T-helper 2 cell treated with Interferon-gamma antibody and Interleukin-4, amounts not matched to agents 100 ng/mL and 5 ng/mL, for 36 hours (primary cell): ENCODE results near the gene ZNF346. TPM values are rescaled to one million over a fixed set of nuclear protein-coding genes. Genes with fewer than 3 reads are reported as not detected.
"Not testable (repeated sequence)": the region's sequence is repeated elsewhere in the genome, so short reads cannot be mapped to it uniquely, and the experiment has no call there.

Experiments
- intact Hi-C: fragments of 100-400 bp; cut with micrococcal nuclease; formaldehyde crosslinking; loops from one replicate; pipeline ENCODE4 v1.15.1; 2023
- total RNA-seq: library from RNA; stranded (reverse); gene quantifications from 2 replicates; pipeline ENCODE4 v1.2.3, GENCODE V29; 2022

The ZNF346 gene, protein sequence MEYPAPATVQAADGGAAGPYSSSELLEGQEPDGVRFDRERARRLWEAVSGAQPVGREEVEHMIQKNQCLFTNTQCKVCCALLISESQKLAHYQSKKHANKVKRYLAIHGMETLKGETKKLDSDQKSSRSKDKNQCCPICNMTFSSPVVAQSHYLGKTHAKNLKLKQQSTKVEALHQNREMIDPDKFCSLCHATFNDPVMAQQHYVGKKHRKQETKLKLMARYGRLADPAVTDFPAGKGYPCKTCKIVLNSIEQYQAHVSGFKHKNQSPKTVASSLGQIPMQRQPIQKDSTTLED
- total RNA-seq: 30.0 and 32.7 TPM in 2 replicates

DNA sequence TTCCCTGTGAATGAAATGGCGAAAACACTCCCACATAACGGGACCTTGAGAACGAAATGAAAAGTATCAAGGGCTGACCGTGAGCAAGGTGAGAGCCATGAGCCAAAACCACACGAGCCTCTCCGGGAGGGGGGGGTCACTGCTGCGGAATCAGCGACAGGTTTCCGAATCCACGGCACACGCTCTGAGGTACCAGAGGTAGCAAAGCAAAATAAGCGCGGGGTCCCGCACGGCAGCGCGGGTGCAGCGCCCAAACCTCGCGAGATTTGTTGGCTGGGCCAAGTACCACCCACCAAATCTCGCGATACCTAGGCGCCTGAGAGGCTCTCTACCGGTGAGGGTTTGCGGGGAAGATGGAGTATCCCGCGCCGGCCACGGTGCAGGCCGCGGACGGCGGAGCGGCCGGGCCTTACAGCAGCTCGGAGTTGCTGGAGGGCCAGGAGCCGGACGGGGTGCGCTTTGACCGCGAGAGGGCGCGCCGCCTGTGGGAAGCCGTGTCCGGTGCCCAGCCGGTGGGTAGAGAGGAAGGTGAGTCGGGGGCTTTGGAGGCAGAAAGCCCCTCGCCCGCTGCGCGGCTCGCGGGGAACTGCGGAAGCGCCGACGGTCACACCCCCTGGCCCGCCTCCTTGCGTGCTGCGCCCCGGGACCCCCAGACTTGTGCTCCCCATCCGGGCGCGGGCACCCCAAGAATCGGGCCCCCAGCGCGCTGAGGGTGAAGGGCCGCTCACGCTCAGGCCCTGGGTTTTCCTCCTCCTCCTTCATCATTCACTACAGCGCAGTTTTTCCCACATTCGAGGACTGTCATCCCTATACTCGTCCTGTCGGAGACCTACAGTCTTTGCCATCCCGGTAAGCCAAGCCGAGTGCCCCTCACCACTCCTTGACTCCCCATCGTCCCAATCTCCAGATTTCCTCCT is at the start of gene ZNF346:
Gene ZNF346 (plus strand): TSS at position 311 of the 917 bp plus-strand sequence. CDS start 43 bp downstream, at position 354.
- intact Hi-C loops: loop anchor here (1.0 kb wide), 1 partner anchor 16 kb away; the partner anchor contains the start of gene UIMC1

DNA sequence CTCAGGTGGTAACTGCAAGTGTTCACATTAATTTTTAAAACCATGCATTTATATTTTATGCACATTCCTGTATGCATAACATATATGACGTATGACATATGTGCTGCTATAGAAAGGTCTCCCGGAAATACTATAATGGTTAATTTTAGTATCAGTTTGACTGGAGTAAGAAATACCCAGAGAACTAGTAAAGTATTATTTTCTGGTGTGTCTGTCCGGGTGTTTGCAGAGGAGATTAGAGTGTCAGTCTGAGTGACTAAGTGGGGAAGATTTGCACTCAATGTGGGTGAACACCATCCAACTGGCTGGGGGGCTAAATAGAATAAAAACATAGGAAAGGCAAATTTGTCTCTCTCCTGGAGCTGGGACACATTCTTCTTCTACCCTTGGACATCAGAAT is 42.8 kb upstream of the ZNF346 start:
- intact Hi-C loops: no loop called here

DNA sequence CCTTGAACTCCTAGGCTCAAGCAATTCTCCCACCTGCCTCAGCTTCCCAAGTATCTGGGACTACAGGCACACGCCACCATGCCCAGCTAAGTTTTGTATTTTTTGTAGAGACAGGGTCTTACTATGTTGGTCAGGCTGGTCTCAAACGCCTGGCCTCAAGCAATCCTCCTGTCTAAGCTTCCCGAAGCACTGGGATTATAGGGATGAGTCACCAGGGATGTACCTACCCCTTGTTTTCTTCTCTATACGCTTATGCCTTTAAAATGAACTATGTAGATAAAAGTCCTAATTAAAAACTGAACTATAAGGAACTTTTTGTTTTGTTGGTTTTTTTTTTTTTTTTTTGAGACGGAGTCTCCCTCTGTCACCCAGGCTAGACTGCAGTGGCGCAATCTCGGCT is 41.7 kb upstream of the ZNF346 start:
- intact Hi-C loops: no loop called here

DNA sequence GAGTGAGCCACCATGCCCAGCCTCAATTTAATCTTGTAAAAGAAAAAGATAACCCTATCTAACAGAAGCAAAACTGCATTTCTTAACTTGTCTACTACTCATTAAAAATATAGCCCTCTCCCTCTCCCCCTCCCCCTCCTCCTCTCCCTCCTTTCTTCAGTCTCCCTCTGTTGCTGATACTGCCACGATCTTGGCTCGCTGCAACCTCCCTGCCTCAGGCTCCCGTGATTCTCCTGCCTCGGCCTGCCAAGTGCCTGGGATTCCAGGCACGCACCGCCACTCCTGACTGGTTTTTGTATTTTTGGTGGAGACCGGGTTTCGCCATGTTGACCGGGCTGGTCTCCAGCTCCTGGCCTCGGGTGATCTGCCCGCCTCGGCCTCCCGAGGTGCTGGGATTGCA is 39.4 kb upstream of the ZNF346 start:
- intact Hi-C loops: not testable (repeated sequence)

DNA sequence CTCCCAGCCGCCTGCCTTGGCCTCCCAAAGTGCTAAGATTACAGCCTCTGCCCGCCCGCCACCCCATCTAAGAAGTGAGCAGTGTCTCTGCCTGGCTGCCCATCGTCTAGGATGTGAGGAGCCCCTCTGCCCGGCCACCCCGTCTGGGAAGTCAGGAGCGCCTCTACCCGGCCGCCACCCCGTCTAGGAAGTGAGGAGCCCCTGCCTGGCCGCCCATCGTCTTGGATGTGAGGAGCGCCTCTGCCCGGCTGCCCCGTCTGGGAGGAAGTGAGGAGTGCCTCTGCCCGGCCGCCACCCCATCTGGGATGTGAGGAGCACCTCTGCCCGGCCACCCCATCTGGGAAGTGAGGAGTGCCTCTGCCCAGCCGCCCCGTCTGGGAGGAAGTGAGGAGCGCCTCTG is 38.9 kb upstream of the ZNF346 start:
- intact Hi-C loops: not testable (repeated sequence)

DNA sequence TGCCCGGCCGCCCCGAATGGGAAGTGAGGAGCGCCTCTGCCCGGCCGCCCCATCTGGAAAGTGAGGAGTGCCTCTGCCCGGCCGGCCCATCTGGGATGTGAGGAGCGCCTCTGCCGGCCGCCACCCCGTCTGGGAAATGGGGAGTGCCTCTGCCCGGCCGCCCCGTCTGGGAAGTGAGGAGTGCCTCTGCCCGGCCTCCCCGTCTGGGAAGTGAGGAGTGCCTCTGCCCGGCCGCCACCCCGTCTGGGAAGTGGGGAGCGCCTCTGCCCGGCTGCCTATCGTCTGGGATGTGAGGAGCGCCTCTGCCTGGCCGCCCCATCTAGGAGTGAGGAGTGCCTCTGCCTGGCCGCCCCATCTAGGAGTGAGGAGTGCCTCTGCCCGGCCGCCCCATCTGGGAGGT is 38.3 kb upstream of the ZNF346 start:
- intact Hi-C loops: not testable (repeated sequence)

DNA sequence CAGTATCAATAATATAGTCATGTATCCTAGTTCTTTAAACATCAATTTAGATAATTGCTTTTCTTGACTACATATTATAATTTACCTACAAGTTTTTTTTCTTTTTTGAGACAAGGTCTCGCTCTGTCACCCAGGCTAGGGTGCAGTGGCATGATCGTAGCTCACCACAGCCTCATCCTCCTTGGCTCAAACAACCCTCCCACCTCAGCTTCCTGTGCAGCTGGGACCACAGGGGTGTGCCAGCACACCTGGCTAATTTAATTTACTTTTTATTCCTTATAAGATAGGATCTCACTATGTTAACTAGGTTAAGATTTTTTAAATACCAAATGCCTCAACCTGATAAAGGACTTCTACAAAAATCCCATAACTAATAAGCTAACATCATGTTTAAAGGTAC is 37.0 kb upstream of the ZNF346 start:
- intact Hi-C loops: no loop called here

DNA sequence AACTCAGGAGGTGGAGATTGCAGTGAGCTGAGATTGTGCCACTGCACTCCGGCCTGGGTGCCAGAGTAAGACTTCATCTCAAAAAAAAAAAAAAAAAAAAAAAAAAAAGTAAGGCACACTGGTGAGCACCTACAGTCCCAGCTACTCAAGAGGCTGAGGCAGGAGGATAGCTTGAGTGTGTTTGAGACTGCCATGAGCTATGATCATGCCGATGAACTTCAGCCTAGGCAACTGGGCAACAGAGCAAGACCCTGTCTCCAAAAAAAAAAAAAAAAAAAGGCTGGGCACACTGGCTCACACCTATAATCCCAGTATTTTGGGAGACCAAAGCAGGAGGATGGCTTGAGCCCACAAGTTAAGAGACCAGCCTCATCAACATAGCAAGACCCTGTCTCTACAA is 36.2 kb upstream of the ZNF346 start:
- intact Hi-C loops: no loop called here

DNA sequence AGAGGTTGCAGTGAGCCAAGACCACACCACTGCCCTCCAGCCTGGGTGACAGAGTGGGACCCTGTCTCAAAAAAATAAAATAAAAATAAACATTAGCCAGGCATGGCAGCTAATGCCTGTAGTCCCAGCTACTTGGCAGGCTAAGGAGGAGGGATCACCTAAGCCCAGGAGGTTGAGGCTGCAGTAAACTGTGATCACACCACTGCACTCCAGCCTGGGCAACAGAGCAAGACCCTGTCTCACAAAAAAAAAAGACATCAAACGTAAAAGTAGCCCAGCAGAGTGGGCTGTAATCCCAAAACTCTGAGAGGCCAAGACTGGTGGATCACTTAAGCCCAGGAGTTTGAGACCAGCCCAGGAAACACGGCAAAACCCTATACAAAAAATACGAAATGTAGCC is 34.9 kb upstream of the ZNF346 start:
- intact Hi-C loops: no loop called here

DNA sequence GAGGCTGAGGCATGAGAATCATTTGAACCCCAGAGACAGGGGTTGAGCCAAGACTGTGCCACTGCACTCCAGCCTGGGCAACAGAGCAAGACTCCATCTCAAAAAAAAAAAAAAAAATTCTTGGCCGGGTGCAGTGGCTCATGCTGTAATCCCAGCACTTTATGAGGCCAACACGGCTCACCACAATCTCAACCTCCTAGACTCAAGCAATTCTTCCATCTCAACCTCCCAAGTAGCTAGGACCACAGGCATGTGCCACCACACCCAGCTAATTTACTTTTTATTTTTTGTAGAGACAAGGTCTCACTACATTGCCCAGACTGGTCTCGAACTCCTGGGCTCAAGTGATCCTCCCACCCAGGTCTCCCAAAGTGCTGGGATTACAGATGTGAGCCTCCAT is 29.4 kb upstream of the ZNF346 start:
- intact Hi-C loops: not testable (repeated sequence)

DNA sequence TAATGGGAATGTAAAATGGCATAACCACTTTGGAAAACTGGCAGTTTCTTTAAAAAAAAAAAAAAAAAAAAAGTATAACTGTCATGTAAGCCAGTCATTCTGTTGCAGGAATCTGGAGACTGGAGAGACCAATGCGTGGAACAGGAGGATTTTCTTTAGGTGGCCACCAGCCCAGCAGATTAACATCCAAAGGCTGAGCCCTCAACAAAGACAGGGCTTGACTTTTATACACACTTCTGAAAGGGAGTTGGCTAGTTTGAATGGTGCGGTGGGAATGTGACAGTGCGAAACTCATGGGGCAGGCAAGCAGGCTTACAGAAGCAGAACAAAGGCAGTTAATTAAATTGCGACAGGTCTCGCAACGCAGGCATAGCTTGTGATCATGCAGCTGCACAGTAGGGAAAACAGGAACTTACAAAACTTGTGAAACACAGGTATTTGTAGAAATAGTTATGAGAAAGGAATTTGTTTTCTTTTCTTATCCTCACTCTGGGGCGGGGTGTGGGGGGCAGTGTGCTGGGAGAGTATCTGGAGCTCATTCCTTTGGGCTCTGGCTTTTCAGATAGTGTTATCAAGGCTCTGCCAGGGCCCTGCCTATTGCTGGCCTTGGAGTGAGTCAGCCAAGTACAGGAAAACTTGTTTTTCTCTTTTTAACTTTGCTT is 27.9 kb upstream of the ZNF346 start:
- intact Hi-C loops: no loop called here

DNA sequence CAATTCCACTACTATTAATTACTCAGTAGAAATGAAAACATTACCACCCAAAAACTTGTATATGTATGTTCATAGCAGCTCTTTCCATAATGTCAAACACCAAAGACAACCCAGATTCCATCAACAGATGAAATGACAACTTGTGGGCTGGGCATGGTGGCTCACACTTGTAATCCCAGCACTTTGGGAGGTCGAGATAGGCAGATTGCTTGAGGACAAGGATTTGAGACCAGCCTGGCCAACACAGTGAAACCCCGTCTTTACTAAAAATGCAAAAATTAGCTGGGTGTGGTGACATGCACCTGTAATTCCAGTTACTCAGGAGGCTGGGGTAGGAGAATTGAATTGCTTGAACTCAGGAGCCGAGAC is 27.4 kb upstream of the ZNF346 start:
- intact Hi-C loops: no loop called here

DNA sequence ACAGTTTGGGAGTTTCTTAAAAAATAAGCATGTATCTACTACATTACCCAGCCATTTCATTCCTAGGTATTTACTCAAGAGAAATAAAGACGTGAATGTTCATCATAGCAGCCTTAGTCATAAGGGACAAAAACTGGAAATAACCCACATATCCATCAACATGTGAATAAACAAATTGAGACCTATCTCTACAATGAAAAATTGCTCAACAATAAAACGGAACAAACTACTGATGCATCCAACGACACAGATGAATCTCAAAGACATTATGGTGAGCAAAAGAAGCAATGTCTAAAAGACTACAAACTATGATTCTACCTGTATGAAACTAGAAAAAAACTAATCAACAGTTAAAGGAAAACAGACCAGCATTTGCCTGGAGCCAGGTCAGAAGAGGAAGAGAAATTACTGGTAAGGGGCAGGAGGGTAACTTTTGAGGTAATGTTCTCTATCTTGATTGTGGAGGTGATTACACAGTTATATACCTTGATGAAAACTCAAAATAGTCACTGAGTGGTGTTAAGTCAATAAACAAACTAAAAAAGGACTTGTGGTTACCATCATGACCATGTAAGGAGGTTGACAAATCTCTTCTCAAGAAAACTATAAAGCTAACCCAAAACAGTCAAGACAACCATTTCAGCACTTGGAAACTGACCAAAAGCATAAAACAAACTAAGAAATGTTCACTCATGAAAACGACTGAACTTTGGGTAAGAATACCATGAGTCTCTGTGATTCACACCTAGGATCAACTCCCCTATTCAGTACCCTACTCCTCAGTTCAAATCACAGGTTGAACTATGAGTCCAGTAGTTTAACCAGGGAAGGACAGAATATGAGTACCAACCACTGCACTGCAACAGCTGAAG is 26.4 kb upstream of the ZNF346 start:
- intact Hi-C loops: no loop called here

DNA sequence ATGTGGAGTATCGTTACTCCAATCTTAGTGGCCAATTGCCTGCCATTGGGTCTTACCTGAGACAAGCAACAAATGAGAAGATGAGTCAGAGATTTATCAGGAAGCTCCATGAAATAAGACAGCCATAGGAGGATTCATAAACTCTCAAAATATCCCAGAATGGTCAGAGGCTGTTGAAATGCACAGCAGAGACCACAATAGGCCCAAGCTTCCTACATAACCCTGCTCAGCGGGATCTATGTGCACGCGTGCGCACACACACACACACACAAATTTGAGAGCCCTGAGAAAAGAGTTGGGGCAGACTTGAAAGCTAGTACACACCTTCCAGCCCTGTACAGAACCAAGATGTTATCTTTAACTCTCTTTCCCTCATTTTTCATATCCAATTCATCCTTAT is 25.7 kb upstream of the ZNF346 start:
- intact Hi-C loops: no loop called here

DNA sequence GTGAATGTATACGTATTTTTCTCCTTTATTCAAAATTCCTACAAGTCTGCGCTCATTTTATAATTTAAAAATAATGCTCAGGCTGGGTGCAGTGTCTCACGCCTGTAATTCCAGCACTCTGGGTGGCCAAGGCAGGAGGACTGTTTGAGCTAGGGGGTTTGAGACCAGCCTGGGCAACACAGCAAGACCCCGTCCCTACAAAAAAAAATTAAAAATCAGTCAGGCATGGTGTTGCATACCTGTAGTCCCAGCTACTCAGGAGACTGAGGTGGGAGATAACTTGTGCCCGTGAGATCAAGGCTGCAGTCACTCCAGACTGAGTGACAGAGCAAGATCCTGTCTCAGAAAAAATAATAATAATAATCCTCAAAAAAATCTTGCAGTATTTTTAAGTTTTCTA is 23.7 kb upstream of the ZNF346 start:
- intact Hi-C loops: no loop called here

DNA sequence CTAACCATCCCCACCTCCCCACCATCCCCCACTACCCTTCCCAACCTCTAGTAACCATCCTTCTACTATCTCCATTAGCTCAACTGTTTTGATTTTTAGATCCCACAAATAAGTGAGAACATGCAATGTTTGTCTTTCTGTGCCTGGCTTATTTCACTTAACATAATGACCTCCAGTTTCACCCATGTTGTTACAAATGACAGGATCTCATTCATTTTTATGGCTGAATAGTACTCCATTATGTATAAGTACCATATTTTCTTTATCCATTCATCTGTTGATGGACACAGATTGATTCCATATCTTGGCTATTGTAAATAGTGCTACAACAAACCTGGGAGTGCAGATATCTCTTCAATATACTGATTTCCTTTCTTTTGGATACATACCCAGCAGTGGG is 23.0 kb upstream of the ZNF346 start:
- intact Hi-C loops: not testable (repeated sequence)

DNA sequence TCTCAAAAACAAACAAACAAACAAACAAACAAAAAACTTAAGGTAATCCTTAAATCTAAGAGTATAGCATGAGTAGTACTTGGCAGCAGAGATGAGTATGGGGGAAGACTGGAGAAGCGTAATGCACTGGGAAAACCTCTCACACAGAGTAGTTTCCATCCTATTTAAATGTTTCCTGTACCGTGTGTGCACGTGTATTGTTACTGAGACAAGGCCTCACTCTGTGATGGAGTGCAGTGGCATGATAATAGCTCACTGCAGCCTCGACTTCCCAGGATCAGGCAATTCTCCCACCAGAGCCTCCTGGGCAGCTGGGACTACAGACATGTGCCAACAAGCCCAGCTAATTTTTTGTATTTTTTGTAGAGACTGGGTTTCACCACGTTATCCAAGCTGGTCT is 18.8 kb upstream of the ZNF346 start:
- intact Hi-C loops: no loop called here

DNA sequence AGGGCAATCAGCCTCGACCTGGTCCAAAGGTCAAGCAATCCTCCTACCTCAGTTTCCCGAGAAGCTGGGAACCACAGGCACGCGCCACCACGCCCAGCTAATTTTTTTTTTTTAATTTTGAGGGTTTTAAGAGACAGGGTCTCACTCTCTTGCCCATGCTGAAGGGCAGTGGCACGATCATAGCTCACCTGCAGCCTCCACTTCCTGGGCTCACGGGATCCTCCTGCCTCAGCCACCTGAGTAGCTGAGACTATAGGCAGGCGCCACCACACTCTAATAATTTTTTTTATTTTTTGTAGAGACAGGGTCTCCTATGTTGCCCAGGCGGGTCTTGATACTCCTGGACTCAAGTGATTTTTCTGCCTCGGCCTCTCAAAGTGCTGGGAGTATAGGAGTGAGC is 17.5 kb upstream of the ZNF346 start:
- intact Hi-C loops: no loop called here

DNA sequence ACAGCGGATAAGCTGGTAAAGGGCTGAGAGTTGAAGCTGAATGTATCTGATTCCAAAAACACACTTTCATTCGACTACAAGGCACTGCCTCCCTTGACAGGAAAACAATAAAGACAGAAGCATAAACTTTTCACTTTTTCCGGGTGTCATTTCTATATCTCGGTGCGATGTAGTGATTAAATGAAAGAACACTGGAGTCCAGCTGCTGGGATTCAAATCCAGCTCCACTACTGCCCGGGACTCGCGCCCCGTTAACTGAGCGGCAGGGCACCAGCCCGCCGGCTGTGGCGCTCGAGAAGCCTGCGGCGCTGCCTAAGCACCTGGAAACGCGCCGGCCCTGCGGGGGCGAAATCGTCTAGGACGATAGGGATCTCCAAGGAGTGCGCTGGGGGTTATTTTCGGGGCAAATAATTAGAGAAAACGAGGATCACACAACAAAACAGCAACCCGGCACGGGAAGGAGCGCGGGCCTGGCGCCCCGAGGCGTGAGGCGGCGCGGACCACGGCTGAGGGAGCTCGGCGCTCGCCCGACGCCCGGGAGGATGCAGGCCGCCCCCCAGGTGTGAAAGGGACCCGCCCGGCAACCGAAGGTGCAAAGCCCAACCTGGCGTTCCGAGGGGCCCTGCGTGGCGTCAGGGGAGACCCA is 16.8 kb upstream of the ZNF346 start:
- intact Hi-C loops: loop anchor here (1.0 to 2.0 kb wide), 2 partner anchors 17 to 469 kb away; partner anchors contain the start of genes RNF44 and ZNF346

DNA sequence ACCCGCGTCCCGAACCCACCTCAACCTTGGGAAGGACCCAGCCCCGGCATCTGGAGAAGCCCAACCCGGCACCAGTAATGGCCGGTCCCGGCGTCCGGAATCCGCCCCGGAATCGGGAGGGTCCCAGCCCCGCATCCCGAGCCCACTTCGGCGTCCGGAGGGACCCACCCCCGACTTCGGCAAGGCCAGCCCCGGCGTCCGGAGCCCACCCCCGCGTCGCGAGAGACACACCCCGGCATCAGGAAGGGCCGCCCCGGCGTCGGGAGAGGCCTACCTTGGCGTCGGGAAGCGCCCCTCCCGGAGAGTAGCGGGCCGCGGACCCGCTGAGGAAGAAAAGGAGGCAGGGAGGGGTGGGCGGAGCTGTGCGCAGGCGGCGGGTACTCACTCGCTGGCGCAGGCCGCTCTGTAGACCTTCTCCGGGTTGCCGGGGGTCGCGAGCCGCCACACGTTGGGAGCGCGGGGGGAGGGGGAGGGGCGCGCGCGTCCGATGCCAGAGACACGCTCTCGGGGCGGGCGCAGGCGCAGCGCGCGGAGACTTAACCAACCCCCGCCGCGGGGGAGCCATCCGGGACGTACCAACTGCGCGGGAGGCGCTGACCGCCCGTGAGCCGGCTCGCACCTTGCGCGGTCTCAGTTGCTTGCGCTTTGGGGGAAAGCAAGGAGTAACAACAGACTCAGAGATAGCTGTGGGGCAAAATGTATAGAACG is 16.1 kb upstream of the ZNF346 start, which contains the start of gene UIMC1:
Gene UIMC1 (minus strand): TSS at position 515 of the 708 bp plus-strand sequence. CDS start 24,164 bp downstream, outside the sequence.
- intact Hi-C loops: loop anchor here (1.0 to 2.0 kb wide), 2 partner anchors 16 to 470 kb away; partner anchors contain the start of genes RNF44 and ZNF346
